DND-41 (cell line): ENCODE measurements around the gene STEAP3.

Source experiments
- EZH2 ChIP-seq: IDR thresholded peaks from 3 replicates; pipeline ENCODE4 v1.6.1; 2012; ENCODE audit warnings: borderline replicate concordance, low read depth, mild to moderate bottlenecking, moderate library complexity, low read length, inconsistent platforms; ENCODE audit not compliant: severe bottlenecking
- TF ChIP-seq, protein P1 (sequence below): IDR thresholded peaks from 2 replicates; pipeline ENCODE4 v1.5.1; 2012; ENCODE audit warnings: borderline replicate concordance, low read length, moderate library complexity, mild to moderate bottlenecking; ENCODE audit not compliant: poor library complexity, severe bottlenecking; ENCODE audit errors: extremely low read depth

DNA sequence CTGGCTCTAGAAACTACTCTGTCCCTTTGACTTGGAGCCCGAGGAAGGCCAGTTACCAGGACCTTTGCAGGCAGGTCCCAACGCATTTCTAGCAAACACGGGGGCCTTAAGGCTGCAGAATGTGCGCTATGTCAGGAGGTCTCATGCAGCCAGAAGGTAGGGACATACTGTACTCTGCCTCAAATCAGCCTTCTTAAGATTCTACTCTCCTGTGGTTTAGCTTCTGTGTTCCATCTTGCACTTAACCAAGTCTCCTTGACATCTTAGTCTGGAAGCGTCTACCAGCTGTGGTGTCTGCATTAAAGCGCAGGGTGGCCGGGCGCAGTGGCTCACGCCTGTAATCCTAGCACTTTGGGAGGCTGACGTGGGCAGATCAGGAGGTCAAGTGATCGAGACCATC, 65.5 kb downstream of the STEAP3 start:
- TF ChIP-seq, protein P1, sequence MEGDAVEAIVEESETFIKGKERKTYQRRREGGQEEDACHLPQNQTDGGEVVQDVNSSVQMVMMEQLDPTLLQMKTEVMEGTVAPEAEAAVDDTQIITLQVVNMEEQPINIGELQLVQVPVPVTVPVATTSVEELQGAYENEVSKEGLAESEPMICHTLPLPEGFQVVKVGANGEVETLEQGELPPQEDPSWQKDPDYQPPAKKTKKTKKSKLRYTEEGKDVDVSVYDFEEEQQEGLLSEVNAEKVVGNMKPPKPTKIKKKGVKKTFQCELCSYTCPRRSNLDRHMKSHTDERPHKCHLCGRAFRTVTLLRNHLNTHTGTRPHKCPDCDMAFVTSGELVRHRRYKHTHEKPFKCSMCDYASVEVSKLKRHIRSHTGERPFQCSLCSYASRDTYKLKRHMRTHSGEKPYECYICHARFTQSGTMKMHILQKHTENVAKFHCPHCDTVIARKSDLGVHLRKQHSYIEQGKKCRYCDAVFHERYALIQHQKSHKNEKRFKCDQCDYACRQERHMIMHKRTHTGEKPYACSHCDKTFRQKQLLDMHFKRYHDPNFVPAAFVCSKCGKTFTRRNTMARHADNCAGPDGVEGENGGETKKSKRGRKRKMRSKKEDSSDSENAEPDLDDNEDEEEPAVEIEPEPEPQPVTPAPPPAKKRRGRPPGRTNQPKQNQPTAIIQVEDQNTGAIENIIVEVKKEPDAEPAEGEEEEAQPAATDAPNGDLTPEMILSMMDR = no peak
- TF ChIP-seq EZH2 = no peak
